ENCODE measurements around the gene MARS1.
A peak's percentile ranks its signal among the peaks of the same experiment; 100 is the strongest.

The MARS1 gene

GRCh38 chr12:57531836-57532235 lies 44.0 kb downstream of the MARS1 start:
- no peak for DNase-seq (ENCODE audit: low read depth)

DNA sequence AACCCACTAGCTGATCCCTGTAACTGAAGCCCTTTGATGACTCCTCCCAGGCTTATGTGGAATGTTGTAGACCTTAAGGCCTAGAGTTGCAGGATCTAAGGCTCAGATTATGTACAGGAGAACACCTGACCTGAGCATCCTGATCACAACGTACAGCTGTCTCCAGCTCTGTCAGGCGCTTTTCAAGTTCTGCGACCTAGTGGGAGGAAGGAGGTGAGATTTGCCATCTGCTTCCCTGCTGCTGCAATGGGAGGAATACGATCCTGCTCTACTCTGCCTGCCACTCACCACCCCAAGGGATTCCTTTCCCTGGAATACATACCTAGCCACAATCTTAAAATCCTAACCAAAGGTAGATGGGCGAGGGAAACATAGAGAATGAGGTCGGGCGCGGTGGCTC lies 45.2 kb downstream of the MARS1 start:
- no peak for DNase-seq (ENCODE audit: low read depth)

- DNase-seq (ENCODE audit: low read depth) = no peak
Measured at GRCh38 chr12:57534250-57534649, 46.4 kb downstream of the MARS1 start.

DNA sequence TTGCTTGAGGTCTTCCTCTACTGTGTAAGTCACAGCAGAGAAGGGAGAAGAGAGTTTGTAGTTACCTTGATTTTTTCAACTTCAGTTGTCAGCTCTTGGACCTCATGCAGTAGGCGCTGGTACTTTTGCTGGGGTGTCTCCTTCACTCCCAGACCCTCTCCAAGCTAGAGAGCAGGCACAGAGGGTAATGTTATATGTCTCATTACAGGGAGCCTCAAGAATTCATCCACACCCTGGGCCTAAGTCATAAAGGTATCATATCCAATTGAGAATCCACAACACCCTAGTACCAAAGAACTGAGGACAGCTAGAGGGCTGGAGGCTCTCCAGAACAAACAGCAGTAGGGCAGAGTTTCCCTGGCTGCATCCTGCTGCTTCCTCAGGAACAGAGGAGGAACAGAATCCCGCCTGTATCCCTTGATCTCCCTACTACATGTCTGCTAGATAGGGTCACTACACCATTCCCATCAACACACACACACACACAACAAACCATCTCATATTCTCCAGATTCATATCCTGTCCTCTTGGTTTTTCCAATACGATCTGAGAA lies 47.2 kb downstream of the MARS1 start:
- DNase-seq (ENCODE audit: low read depth) = no peak

GRCh38 chr12:57535764-57536596 lies 48.1 kb downstream of the MARS1 start:
- DNase-seq (ENCODE audit: low read depth) = no peak

DNA sequence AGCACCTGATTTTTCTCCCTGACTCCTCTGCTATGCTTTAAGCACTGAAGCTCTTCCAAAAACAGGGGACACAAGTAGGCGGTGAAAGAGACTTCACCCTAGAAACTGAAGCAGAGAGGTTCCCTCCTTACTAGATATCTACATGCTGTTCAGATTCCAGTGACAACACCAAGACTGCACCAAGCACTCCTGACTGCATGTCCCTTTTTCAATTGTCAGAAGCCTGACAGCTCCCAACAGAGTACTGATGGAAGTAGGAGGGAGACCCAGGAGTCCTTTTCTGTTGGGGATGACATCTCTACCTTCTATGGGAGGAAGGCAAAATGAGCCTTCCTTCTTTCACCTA lies 48.7 kb downstream of the MARS1 start:
- DNase-seq (ENCODE audit: low read depth) = no peak

GRCh38 chr12:57539134-57539768 lies 51.4 kb downstream of the MARS1 start:
- no peak for DNase-seq (ENCODE audit: low read depth)

GRCh38 chr12:57541001-57541400 lies 53.1 kb downstream of the MARS1 start:
- peak; percentile 57 for DNase-seq (ENCODE audit: low read depth)

GRCh38 chr12:57541717-57542116 lies 53.8 kb downstream of the MARS1 start:
- no peak for DNase-seq (ENCODE audit: low read depth)

- peak; percentile 58 for DNase-seq (ENCODE audit: low read depth)
Measured at GRCh38 chr12:57543581-57543980, 55.7 kb downstream of the MARS1 start.

- DNase-seq (ENCODE audit: low read depth) = no peak
Measured at GRCh38 chr12:57545809-57546437, 58.1 kb downstream of the MARS1 start.

DNA sequence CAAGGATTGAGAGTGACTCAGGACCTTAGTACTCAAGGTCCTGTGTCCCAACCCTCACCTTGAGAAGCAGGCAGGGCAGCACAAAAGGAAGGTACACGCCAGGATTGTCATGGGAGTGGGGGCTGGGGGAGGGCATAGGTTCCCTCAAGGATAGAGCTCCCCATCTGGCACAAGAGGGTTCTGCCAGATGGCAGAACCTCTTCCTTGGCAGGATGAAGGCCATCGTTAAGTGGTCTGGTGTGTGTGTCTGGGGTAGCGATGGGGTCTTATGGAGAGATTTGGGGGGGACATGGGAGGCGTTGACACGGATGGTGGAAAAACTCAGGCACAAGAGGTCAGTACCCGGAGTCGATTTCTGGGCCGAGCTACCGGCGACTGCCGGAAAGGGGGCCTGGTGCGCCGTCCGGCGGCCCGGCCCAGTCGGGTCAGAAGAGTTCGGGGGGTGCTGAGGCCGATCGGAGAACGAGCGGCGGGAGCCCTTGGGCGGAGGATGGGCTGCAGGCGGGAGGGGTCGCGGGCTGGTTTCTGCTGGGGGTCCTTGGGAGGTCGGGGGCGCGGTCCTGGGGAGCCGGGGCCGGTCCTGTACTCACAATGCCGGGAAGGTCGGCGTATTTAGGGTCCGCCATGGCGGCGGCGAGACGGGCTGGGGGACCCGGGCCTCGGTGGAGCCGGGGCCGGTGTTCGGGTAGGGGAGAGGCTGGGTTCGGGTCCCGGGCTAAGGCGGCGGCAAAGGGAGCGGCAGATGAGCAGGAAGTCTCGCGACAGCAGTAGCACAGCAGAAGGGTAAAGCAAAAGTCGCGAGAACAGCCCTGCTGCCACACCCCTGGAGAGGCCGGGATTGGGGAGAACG lies 58.8 kb downstream of the MARS1 start, which contains the start of gene DCTN2:
TSS of gene DCTN2 (minus strand) at position 755 of the 850 bp plus-strand sequence. CDS start at position 626, 129 bp downstream.
- DNase-seq (ENCODE audit: low read depth) = peak; percentile 99

DNA sequence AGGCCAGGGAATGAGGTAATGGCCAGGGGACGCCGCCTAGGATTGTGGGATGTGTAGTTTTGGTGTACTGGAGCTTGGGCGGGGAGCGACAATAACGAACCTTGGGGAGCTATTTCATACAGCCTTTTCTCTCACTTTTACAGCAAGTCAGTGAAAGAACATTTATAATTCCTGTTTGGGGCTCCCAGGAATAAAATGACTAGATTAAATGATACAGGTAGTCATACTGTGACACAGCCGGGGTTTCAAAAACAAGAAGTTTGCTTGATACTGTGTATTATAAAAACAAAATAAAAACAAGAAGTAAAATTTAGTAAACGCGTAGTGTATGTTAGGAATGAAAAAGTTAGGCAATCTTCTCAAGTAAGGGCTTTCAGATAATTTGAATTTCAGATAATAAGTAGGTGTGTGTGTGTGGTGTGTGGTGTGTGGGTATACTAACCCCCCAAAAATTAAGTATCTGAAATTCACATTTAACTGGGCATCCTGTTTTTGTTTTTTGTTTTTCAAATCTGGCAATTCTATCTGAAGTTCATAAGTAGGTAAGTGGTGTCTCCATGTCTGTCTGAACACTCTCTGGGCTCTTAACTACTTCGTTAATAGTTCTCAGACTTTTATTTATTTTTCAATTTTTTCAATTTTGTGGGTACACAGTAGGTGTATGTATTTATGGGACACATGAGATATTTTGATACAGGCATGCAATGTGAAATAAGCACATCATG lies 59.6 kb downstream of the MARS1 start:
- DNase-seq (ENCODE audit: low read depth) = no peak

GRCh38 chr12:57548013-57548315 lies 60.1 kb downstream of the MARS1 start:
- no peak for DNase-seq (ENCODE audit: low read depth)

DNA sequence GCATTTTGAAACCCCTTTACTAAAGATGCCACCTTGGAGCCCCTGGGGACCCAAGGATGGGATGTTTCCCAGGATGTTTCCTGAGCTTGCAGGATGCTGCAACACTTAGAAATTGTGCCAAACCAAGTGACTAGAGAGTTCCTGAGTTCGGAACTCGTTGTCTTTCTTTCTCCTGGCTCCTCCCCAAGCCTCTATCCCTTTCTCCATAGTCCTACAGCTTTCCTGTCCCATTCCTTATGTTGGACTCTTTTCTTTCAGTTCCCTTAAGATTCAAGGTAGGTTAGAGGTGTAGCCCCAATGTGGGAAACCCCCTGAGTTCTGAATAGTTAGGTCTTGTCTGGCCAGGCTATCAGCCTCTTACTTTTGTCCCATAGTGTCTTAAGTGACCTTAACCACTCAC lies 60.6 kb downstream of the MARS1 start:
- no peak for DNase-seq (ENCODE audit: low read depth)

- DNase-seq (ENCODE audit: low read depth) = no peak
Measured at GRCh38 chr12:57549203-57549908, 61.5 kb downstream of the MARS1 start.

GRCh38 chr12:57549909-57550640 lies 62.2 kb downstream of the MARS1 start, which contains the start of gene KIF5A:
Gene KIF5A (plus strand): TSS chr12:57550044. CDS start chr12:57550272, 228 bp downstream.
- DNase-seq (ENCODE audit: low read depth) = peak; percentile 39

DNA sequence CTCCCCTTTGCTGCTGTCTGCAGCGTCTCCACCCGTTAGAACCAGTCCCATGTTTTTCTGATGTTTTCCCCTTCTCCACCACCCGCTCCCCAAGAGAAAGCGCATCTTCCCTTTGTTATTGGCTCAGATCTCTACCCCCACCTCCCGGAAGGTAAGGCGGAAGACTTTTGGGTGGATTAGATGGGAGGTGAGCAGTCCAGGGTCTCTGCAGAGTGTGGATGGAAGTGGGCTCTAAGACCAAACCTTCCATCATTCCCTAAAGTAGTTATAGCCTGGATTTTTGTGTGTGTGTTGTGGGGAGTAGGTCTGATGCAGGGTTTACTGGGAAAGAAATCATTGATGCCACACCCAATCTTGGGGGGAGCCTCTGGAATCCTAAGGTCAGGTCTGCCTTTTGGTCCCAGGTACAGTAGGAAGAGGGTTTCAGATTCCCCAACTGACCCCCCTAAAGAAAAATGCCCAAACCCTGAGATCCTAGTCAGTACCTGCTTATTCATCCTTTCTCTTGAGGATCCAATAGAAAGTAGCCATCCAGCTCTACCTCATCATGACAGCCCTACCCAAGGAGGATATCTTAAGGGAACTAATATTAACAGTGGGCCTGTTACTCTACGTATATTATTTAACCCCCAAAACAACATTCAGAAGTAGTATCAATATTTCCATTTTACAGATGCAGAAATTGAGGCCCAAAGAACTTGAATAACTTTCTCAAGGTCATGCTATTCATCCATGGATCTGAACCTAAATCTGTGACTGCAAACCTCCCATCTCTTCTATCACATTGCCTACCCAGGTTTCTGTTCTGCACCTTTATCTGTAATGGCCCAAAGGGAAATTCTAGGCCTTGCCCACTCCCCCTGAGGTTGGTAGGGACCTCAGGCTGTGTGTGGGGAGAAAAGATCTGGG lies 63.0 kb downstream of the MARS1 start:
- no peak for DNase-seq (ENCODE audit: low read depth)

Measured in EH (cell line).